Eye (tissue), 1 donor: Measurements from ENCODE around the gene LDLR.
"Not testable (repeated sequence)": the region's sequence is repeated elsewhere in the genome, so short reads cannot be mapped to it uniquely, and the experiment has no call there.

Experiments used
- DNase-seq: peaks from one replicate; pipeline ENCODE4 v3.0.0-alpha.2; 2015

LDLR gene

DNA sequence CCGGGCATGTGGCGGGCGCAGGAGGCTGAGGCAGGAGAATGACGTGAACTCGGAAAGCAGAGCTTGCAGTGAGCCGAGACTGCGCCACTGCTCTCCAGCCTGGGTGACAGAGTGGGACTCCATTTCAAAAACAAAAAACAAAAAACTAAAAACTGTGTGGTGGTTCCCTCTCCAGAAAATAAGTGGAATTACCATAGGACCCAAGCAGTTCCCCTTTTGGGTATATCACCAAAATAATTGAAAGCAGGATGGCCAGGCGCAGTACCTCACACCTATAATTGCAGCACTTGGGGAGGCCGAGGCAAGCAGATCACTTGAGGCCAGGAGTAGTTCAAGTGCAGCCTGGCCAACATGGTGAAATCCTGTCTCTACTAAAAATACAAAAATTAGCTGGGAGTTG, 15.7 kb upstream of the LDLR start:
- no peak for DNase-seq

DNA sequence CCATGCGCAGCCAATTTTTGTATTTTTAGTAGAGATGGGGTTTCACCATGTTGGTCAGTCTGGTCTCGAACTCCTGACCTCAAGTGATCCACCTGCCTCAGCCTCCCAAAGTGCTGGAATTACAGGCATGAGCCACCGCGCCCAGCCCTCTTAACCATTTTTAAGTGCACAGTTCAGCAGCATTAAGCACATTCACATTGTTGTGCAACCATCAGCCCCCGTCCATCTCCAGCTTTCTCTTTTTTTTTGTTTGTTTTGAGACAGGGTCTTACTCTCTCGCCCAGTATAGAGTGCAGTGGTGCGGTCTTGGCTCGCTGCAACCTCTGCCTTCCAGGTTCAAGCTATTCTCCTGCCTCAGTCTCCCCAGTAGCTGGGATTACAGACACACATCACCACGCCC, 12.5 kb upstream of the LDLR start:
- not testable (repeated sequence) for DNase-seq

- DNase-seq: no peak
Observed at GRCh38 chr19:11078893-11079292, 10.4 kb upstream of the LDLR start.

- DNase-seq: no peak
Observed at GRCh38 chr19:11079999-11080398, 9.3 kb upstream of the LDLR start.

DNA sequence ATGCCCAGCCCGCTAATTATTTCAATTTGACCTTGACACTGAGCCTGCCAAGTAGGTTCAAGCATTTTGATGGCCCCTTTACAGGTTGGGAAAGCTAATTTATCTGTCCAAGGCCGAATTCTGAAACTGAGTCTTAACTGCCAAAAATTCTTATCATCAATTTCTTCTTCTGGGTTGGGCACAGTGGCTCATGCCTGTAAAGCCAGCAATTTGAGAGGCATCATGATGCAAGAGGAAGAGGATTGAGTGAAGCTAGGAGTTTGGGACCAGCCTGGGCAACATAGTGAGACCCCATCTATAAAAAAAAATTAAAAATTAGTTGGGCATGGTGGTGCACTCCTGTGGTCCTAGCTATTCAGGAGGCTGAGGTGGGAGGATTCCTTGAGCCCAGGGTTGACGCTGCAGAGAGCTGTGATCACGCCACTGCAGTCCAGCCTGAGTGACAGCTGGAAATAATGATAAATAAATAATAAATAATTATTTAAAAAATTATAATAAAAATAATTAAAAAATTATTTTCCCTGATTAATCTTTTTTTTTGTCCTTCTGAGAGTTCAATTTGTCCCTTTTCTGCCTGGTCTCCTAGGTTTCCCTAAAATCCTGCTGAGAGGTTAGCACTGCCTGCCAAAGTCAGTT, 1.3 kb upstream of the LDLR start:
- DNase-seq: peak; percentile 41

DNA sequence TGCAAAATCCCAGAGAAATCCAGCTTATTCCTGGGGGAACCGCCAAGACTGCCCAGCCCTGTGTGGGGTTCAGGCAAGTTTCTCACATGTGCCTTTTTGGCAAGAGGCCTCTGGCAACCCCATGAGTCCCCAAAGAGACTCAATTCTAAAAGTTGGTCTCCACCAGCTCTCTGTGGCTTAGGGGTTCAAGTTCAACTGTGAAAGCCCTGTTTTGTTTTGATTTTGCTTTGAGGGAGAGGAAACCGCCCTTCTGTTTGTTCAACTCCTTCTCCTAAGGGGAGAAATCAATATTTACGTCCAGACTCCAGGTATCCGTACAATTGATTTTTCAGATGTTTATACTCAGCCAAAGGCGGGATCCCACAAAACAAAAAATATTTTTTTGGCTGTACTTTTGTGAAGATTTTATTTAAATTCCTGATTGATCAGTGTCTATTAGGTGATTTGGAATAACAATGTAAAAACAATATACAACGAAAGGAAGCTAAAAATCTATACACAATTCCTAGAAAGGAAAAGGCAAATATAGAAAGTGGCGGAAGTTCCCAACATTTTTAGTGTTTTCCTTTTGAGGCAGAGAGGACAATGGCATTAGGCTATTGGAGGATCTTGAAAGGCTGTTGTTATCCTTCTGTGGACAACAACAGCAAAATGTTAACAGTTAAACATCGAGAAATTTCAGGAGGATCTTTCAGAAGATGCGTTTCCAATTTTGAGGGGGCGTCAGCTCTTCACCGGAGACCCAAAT, 583 bp upstream of the LDLR start:
- peak; percentile 67 for DNase-seq

DNA sequence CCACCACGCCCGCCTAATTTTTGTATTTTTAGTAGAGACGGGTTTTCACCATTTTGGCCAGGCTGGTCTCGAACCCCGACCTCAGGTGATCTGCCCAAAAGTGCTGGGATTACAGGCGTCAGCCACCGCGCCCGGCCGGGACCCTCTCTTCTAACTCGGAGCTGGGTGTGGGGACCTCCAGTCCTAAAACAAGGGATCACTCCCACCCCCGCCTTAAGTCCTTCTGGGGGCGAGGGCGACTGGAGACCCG, 676 bp downstream of the LDLR start:
- DNase-seq: not testable (repeated sequence)

GRCh38 chr19:11090264-11090996, 1.2 kb downstream of the LDLR start:
- peak; percentile 97 for DNase-seq

DNA sequence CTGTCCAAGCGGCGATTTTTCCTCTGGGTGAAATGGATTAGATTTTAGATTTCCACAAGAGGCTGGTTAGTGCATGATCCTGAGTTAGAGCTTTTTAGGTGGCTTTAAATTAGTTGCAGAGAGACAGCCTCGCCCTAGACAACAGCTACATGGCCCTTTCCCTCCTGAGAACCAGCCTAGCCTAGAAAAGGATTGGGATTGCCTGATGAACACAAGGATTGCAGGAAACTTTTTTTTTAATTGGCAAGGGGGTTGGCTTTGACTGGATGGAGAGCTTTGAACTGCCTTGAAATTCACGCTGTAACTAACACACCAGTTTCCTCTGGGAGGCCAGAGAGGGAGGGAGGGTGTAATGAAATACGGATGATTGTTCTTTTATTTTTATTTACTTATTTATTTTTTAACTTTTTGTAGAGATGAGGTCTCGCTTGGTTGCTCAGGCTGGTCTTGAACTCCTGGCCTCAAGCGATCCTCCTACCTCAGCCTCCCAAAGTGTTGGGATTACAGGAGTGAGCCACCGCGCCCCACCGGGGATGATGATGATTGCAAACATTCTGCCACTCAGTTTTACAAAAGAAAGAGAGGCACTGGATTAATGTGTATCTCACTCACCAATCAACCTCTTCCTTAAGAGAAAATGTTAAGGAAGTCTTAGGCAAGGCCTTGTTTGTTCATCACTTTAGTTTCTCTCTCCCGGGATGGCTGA, 1.9 kb downstream of the LDLR start:
- no peak for DNase-seq

GRCh38 chr19:11091703-11092153, 2.5 kb downstream of the LDLR start:
- DNase-seq: peak; percentile 63

GRCh38 chr19:11092181-11092538, 2.9 kb downstream of the LDLR start:
- peak; percentile 46 for DNase-seq

DNA sequence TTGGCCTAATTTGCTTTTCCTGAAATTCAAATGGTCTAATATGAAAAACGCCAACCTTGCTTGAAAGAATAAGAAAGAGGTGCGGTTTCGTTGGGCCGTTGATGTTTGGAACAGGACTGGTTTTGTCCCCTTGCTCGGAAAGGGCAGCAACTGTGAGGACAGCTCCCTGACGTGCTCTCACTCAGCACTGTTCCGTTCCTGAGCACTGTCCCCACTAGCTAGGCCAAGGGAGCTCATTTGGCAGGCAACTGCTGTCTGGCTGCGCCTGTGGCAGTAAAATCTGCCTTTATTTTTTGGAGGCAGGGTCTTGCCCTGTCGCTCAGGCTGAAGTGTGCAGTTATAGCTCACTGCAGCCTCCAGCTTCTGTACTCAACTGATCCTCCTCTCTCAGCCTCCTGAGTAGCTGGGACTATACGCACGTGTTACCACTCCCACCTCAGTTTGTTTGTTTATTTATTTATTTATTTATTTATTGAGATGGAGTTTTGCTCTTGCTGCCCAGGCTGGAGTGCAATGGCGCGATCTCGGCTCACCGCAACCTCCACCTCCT, 4.5 kb downstream of the LDLR start:
- no peak for DNase-seq

DNA sequence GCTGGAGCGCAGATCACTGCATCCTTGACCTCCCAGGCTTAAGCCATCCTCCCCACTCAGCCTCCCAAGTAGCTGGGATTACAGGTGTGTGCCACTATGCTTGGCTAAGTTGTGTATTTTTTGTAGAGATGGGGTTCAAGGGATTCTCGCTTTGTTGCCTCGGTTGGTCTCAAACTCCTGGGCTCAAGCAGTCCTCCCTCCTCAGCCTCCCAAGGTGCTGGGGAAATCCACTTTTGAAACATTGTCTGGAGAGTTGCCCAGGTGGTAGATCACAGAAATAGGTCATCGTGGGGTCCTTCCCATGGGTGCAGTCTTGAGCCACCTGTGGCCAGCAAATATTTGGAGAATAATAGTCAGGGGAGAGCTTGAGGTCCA, 5.2 kb downstream of the LDLR start:
- no peak for DNase-seq

- DNase-seq: peak; percentile 37
Observed at GRCh38 chr19:11096210-11096841, 7.1 kb downstream of the LDLR start.

GRCh38 chr19:11097367-11097766, 8.1 kb downstream of the LDLR start:
- not testable (repeated sequence) for DNase-seq

DNA sequence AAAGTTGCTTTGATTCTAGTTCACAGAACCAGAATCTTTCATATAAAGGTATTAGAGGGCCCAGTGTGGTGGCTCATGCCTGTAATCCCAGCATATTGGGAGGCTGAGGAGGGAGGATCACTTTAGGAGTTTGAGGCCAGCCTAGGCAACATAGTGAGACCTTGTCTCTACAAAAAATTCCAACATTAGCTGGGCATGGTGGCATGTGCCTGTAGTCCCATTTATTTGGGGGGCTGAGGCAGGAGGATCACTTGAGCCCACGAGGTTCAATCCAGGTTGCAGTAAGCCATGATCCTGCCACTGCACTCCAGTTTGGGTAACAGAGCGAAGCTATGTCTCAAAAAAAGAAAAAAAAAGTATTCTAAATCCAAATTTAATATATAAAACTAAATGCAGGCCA, 9.1 kb downstream of the LDLR start:
- no peak for DNase-seq

GRCh38 chr19:11098861-11099260, 9.6 kb downstream of the LDLR start:
- no peak for DNase-seq

- no peak for DNase-seq
Observed at GRCh38 chr19:11100049-11100448, 10.8 kb downstream of the LDLR start.

GRCh38 chr19:11101057-11101456, 11.8 kb downstream of the LDLR start:
- no peak for DNase-seq

GRCh38 chr19:11102944-11103343, 13.7 kb downstream of the LDLR start:
- no peak for DNase-seq

DNA sequence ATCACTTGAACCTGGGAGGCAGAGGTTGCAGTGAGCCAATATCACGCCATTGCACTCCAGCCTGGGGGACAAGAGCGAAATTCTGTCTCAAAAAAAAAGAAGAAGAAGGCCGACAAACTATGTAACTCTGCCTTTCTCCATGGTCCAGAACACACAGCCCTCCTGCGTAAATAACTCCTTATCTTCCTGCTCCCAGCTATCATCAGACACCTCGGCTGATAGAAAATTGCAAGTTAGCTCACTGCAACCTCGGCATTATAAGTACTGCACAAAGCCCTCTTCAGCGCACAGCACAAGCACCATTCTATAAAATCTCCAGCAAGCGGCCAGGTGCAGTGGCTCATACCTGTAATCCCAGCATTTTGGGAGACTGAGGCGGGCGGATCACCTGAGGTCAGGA, 14.4 kb downstream of the LDLR start:
- DNase-seq: not testable (repeated sequence)

DNA sequence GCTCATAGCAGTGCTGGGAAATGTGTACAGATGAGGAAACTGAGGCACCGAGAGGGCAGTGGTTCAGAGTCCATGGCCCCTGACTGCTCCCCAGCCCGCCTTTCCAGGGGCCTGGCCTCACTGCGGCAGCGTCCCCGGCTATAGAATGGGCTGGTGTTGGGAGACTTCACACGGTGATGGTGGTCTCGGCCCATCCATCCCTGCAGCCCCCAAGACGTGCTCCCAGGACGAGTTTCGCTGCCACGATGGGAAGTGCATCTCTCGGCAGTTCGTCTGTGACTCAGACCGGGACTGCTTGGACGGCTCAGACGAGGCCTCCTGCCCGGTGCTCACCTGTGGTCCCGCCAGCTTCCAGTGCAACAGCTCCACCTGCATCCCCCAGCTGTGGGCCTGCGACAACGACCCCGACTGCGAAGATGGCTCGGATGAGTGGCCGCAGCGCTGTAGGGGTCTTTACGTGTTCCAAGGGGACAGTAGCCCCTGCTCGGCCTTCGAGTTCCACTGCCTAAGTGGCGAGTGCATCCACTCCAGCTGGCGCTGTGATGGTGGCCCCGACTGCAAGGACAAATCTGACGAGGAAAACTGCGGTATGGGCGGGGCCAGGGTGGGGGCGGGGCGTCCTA, 15.9 kb downstream of the LDLR start:
- DNase-seq: no peak
